H9 (cell line): ENCODE data around the gene FAM76A. TPM values are rescaled to one million over a fixed set of nuclear protein-coding genes. Genes with fewer than 3 reads are reported as not detected.

ENCODE experiments used
- DNase-seq: peaks from one replicate; pipeline ENCODE4 v3.0.0-alpha.2; 2017
- H2AFZ ChIP-seq: one replicate; pipeline ENCODE4 v1.6.1; 2013; ENCODE audit warnings: mild to moderate bottlenecking, low read length, control low read depth, moderate library complexity
- H2AK5ac ChIP-seq: 2 replicates; pipeline ENCODE4 v1.6.1; 2013; ENCODE audit warnings: low read length, control low read depth, mixed read lengths; ENCODE audit not compliant: insufficient read length
- H2BK120ac ChIP-seq: one replicate; pipeline ENCODE4 v1.6.1; 2013; ENCODE audit warnings: low read depth, mild to moderate bottlenecking, low read length, control low read depth, inconsistent platforms; ENCODE audit not compliant: poor library complexity, severe bottlenecking
- H2BK12ac ChIP-seq: 2 replicates; pipeline ENCODE4 v1.6.1; 2013; ENCODE audit warnings: low read length, control low read depth, mixed read lengths, low read depth; ENCODE audit not compliant: insufficient read length
- H2BK15ac ChIP-seq: 2 replicates; pipeline ENCODE4 v1.6.1; 2013; ENCODE audit warnings: low read depth, low read length, control low read depth
- H2BK20ac ChIP-seq: one replicate; pipeline ENCODE4 v1.6.1; 2013; ENCODE audit warnings: low read depth, mild to moderate bottlenecking, low read length, control low read depth, inconsistent platforms; ENCODE audit not compliant: poor library complexity, severe bottlenecking
- H2BK5ac ChIP-seq: 2 replicates; pipeline ENCODE4 v1.6.1; 2013; ENCODE audit warnings: low read length, control low read depth, mixed read lengths; ENCODE audit not compliant: insufficient read length
- H3K14ac ChIP-seq: 2 replicates; pipeline ENCODE4 v1.6.1; 2013; ENCODE audit warnings: low read length, control low read depth; ENCODE audit not compliant: insufficient read depth
- H3K18ac ChIP-seq: 2 replicates; pipeline ENCODE4 v1.6.1; 2013; ENCODE audit warnings: low read depth, mild to moderate bottlenecking, mixed read lengths, low read length, control low read depth; ENCODE audit not compliant: insufficient read length
- H3K23ac ChIP-seq: 2 replicates; pipeline ENCODE4 v1.6.1; 2013; ENCODE audit warnings: low read length, control low read depth, mixed read lengths, low read depth; ENCODE audit not compliant: insufficient read length
- H3K23me2 ChIP-seq: 2 replicates; pipeline ENCODE4 v1.6.1; 2013; ENCODE audit warnings: low read depth, mild to moderate bottlenecking, mixed read lengths, low read length, control low read depth; ENCODE audit not compliant: insufficient read length, poor library complexity, severe bottlenecking
- H3K27ac ChIP-seq: 2 replicates; pipeline ENCODE4 v1.5.1; 2013; ENCODE audit warnings: low read length, control low read depth, mixed read lengths, low read depth; ENCODE audit not compliant: insufficient read length
- H3K27me3 ChIP-seq: 2 replicates; pipeline ENCODE4 v1.6.1; 2013; ENCODE audit warnings: low read length, control low read depth, inconsistent platforms; ENCODE audit not compliant: insufficient read depth
- H3K4ac ChIP-seq: 2 replicates; pipeline ENCODE4 v1.6.1; 2013; ENCODE audit warnings: low read depth, mild to moderate bottlenecking, control low read depth, inconsistent platforms, low read length, moderate library complexity
- H3K4me1 ChIP-seq: 2 replicates; pipeline ENCODE4 v1.6.1; 2013; ENCODE audit warnings: low read length, control low read depth, inconsistent platforms; ENCODE audit not compliant: insufficient read depth
- H3K4me2 ChIP-seq: 2 replicates; pipeline ENCODE4 v1.6.1; 2013; ENCODE audit warnings: low read length, control low read depth, mixed read lengths; ENCODE audit not compliant: insufficient read length, insufficient read depth
- H3K56ac ChIP-seq: 2 replicates; pipeline ENCODE4 v1.6.1; 2013; ENCODE audit warnings: low read depth, mild to moderate bottlenecking, mixed read lengths, low read length, control low read depth; ENCODE audit not compliant: insufficient read length
- H3K79me1 ChIP-seq: 2 replicates; pipeline ENCODE4 v1.6.1; 2013; ENCODE audit warnings: low read depth, mild to moderate bottlenecking, moderate library complexity, low read length, control low read depth, inconsistent platforms; ENCODE audit not compliant: insufficient read depth, poor library complexity, severe bottlenecking
- H3K79me2 ChIP-seq: 2 replicates; pipeline ENCODE4 v1.6.1; 2013; ENCODE audit warnings: low read length, control low read depth, inconsistent platforms; ENCODE audit not compliant: insufficient read depth
- H3K9ac ChIP-seq: 2 replicates; pipeline ENCODE4 v1.6.1; 2013; ENCODE audit warnings: low read length, control low read depth, mixed read lengths; ENCODE audit not compliant: insufficient read length; ENCODE audit errors: extremely low read depth
- H3K9me3 ChIP-seq: one replicate; pipeline ENCODE4 v1.6.1; 2013; ENCODE audit warnings: low read depth, low read length, inconsistent platforms; ENCODE audit not compliant: control insufficient read depth
- H3T11ph ChIP-seq: one replicate; pipeline ENCODE4 v1.6.1; 2013; ENCODE audit warnings: mild to moderate bottlenecking, low read length, control low read depth, inconsistent platforms
- H4K20me1 ChIP-seq: one replicate; pipeline ENCODE4 v1.6.1; 2013; ENCODE audit not compliant: control insufficient read depth, insufficient read length, insufficient read depth
- H4K5ac ChIP-seq: 2 replicates; pipeline ENCODE4 v1.6.1; 2013; ENCODE audit warnings: low read depth, mild to moderate bottlenecking, mixed read lengths, low read length, control low read depth; ENCODE audit not compliant: insufficient read length
- H4K8ac ChIP-seq: replicated peaks from 2 replicates; pipeline ENCODE4 v1.6.1; 2013; ENCODE audit warnings: low read length, control low read depth, mixed read lengths, low read depth; ENCODE audit not compliant: insufficient read length
- H4K91ac ChIP-seq: 2 replicates; pipeline ENCODE4 v1.6.1; 2013; ENCODE audit warnings: low read depth, mild to moderate bottlenecking, moderate library complexity, mixed read lengths, low read length, control low read depth; ENCODE audit not compliant: insufficient read length
- H3K27ac Mint-ChIP-seq, 3 experiments: 2 replicates in 2 of 3; 3 replicates in 1 of 3; pipeline ENCODE4 v1.8.0; 2020 to 2021; ENCODE audit warnings: mixed read lengths in 3 of 3, mild to moderate bottlenecking in 1 of 3, moderate library complexity in 1 of 3
- H3K27me3 Mint-ChIP-seq: 2 replicates; pipeline ENCODE4 v1.8.0; 2021; ENCODE audit warnings: low read depth, mild to moderate bottlenecking, moderate library complexity, mixed read lengths
- H3K36me3 Mint-ChIP-seq, 3 experiments: 2 replicates in 2 of 3; 3 replicates in 1 of 3; pipeline ENCODE4 v1.8.0; 2020 to 2021; ENCODE audit warnings: low read depth in 3 of 3, mixed read lengths in 3 of 3; ENCODE audit not compliant: insufficient read depth in 1 of 3
- H3K4me1 Mint-ChIP-seq, 2 experiments: 2 replicates each; pipeline ENCODE4 v1.8.0; 2020; ENCODE audit warnings: mixed read lengths in 2 of 2
- H3K4me3 Mint-ChIP-seq, 2 experiments: 2 replicates in 1 of 2; 3 replicates in 1 of 2; pipeline ENCODE4 v1.8.0; 2020 to 2021; ENCODE audit warnings: mild to moderate bottlenecking in 2 of 2, mixed read lengths in 2 of 2, moderate library complexity in 1 of 2
- H3K9me3 Mint-ChIP-seq, 2 experiments: 2 replicates in 1 of 2; 3 replicates in 1 of 2; pipeline ENCODE4 v1.8.0; 2020; ENCODE audit warnings: mild to moderate bottlenecking in 2 of 2, mixed read lengths in 2 of 2, moderate library complexity in 1 of 2
- WGBS: extraction: QIAGEN DNeasy Blood & Tissue Kit; methylation state at CpG from one replicate; pipeline ENCODE4 v1.1.7; 2013; ENCODE audit warnings: missing lambda C conversion rate, low lambda C conversion rate, mixed read lengths; ENCODE audit not compliant: insufficient read length; ENCODE audit errors: extremely low coverage; 5-methylcytosine and 5-hydroxymethylcytosine counted together
- total RNA-seq: library from RNA; stranded (reverse); gene quantifications from 2 replicates; pipeline ENCODE4 v1.2.1, GENCODE V29; 2021
- TF ChIP-seq, protein P1 (sequence below): fragments of 200-600 bp; sonication (generic); conservative IDR thresholded peaks from 3 replicates; pipeline ENCODE4 v1.8.0; 2021; ENCODE audit warnings: antibody characterized with exemption, mild to moderate bottlenecking

FAM76A gene
- total RNA-seq, 1 experiment from 2014 or later: 10.6 TPM

DNA sequence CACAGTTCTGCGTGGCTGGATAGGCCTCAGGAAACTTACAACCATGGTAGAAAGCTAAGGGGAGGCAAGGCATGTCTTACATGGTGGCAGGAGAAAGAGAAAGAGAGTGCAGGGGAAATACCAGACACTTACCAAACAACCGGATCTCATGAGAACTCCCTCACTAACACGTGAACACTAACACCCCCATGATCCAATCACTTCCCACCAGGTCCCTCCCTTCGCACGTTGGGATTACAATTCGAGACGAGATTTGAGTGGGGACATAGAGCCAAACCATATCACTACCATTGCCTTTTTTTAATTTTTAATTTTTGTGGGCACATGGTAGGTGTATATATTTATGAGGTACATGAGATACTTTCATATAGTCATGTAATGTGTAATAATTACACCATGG lies 81.0 kb downstream of the FAM76A start:
- Histone ChIP-seq H2BK20ac (no peak overlapping the region), H3T11ph (no peak overlapping the region), H3K79me2 (no peaks in the 10 kb centered on the region), H3K18ac (no peak overlapping the region), H2BK120ac (no peak overlapping the region), H4K20me1 (no peaks in the 10 kb centered on the region), H3K4ac (no peak overlapping the region), H3K4me2 (no peak overlapping the region), H2BK5ac (no peak overlapping the region), H3K56ac (no peak overlapping the region), H2BK12ac (no peak overlapping the region), H2BK15ac (no peak overlapping the region), H2AK5ac (no peak overlapping the region), H4K8ac (no peak overlapping the region), H3K27ac (no peak overlapping the region), H3K9ac (no peak overlapping the region), H3K23me2 (no peaks in the 10 kb centered on the region), H4K91ac (no peak overlapping the region), H3K23ac (no peak overlapping the region), H3K4me1 (peaks cover 3% of the 10 kb centered on the region), H3K27me3 (no peaks in the 10 kb centered on the region), H3K79me1 (no peaks in the 10 kb centered on the region), H2AFZ (no peak overlapping the region), H4K5ac (no peak overlapping the region), H3K9me3 (no peaks in the 10 kb centered on the region), H3K14ac (no peak overlapping the region)
- WGBS: no CpG with 5 or more reads among the region's 7 CpGs
- peak overlapping the region; percentile 39 to 76 (median 49); a peak in 3 of 7 replicates for H3K27ac Mint-ChIP-seq
- no peak overlapping the region; a peak in 1 of 5 replicates for H3K4me3 Mint-ChIP-seq
- H3K4me1 Mint-ChIP-seq: peaks cover 14% of the 10 kb centered on the region in 2 experiments
- H3K27me3 Mint-ChIP-seq: no peaks in the 10 kb centered on the region
- DNase-seq: no peak
- H3K9me3 Mint-ChIP-seq: no peaks in the 10 kb centered on the region
- peaks cover 1 to 14% (median 4%) of the 10 kb centered on the region in 3 experiments; a peak in 3 of 7 replicates for H3K36me3 Mint-ChIP-seq
- TF ChIP-seq, protein P1, sequence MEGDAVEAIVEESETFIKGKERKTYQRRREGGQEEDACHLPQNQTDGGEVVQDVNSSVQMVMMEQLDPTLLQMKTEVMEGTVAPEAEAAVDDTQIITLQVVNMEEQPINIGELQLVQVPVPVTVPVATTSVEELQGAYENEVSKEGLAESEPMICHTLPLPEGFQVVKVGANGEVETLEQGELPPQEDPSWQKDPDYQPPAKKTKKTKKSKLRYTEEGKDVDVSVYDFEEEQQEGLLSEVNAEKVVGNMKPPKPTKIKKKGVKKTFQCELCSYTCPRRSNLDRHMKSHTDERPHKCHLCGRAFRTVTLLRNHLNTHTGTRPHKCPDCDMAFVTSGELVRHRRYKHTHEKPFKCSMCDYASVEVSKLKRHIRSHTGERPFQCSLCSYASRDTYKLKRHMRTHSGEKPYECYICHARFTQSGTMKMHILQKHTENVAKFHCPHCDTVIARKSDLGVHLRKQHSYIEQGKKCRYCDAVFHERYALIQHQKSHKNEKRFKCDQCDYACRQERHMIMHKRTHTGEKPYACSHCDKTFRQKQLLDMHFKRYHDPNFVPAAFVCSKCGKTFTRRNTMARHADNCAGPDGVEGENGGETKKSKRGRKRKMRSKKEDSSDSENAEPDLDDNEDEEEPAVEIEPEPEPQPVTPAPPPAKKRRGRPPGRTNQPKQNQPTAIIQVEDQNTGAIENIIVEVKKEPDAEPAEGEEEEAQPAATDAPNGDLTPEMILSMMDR: no peak
